ENCODE data around the gene GCDH.

DNA sequence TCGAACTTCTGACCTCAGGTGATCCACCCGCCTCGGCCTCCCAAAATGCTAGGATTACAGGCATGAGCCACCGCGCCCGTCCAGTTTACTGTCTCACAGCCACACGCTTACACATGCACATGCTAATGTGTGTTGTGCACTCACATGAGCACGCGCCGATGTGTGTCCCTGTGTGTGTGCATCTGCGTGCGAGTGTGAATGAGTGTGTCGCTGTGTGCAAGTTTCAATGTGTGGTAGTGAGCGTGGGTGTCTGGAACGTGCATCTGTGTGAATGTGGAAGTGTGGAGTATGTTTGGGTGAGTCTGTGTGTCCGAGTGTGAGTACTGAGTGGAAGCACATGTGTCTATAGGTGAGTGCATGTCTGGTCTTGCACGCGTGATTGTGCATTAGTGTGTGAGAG is 48.4 kb upstream of the GCDH start:
- TF ChIP-seq, protein P1, sequence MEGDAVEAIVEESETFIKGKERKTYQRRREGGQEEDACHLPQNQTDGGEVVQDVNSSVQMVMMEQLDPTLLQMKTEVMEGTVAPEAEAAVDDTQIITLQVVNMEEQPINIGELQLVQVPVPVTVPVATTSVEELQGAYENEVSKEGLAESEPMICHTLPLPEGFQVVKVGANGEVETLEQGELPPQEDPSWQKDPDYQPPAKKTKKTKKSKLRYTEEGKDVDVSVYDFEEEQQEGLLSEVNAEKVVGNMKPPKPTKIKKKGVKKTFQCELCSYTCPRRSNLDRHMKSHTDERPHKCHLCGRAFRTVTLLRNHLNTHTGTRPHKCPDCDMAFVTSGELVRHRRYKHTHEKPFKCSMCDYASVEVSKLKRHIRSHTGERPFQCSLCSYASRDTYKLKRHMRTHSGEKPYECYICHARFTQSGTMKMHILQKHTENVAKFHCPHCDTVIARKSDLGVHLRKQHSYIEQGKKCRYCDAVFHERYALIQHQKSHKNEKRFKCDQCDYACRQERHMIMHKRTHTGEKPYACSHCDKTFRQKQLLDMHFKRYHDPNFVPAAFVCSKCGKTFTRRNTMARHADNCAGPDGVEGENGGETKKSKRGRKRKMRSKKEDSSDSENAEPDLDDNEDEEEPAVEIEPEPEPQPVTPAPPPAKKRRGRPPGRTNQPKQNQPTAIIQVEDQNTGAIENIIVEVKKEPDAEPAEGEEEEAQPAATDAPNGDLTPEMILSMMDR (IDR thresholded peaks at IDR 0.05), result no peak
- TF ChIP-seq POLR2A (IDR thresholded peaks at IDR 0.05) (no peak), POLR2AphosphoS5 (IDR thresholded peaks at IDR 0.05) (no peak)
